Stimulated activated CD8-positive, alpha-beta memory T cell treated with anti-CD3 and anti-CD28 coated beads, Interleukin-12 subunit alpha, Interleukin-12 subunit beta, amount 100 ng/mL, for 1 hour (primary cell): ENCODE data around the gene PBX3.

Source experiments
- DNase-seq: peaks from one replicate; pipeline ENCODE4 v3.0.0-alpha.2; 2020; ENCODE audit warnings: low read depth

PBX3 gene

GRCh38 chr9:125867751-125868415 is 120.7 kb downstream of the PBX3 start:
- DNase-seq = no peak

- DNase-seq = no peak
These were observed 131.0 kb downstream of the PBX3 start for GRCh38 chr9:125878164-125878631.

- no peak for DNase-seq
These were observed 133.9 kb downstream of the PBX3 start for GRCh38 chr9:125881042-125881441.

GRCh38 chr9:125883565-125884217 is 136.5 kb downstream of the PBX3 start:
- DNase-seq = no peak

- DNase-seq = no peak
These were observed 137.0 kb downstream of the PBX3 start for GRCh38 chr9:125884218-125884595.

GRCh38 chr9:125885405-125886034 is 138.3 kb downstream of the PBX3 start:
- DNase-seq = no peak

DNA sequence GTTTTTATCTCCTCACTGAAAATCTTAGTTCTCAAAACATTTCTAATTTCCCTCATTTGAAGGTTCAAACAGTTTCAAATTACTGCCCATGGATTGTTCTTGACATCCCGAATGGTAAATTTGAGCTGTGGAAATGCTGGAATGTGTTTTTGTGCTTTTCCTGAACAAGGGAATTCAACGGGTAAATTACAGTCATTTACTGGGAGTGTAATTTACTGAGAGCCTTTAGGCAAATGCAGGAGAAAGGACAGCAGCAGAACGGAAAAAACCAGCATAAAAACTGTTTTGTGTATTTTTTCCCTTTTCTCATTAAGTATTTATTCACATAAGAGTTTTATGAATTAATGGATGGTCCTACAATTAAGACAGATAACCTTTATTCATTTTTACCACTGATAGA is 139.2 kb downstream of the PBX3 start:
- no peak for DNase-seq

- DNase-seq = no peak
These were observed 140.0 kb downstream of the PBX3 start for GRCh38 chr9:125887172-125887571.

GRCh38 chr9:125888211-125888610 is 141.0 kb downstream of the PBX3 start:
- DNase-seq = no peak

- no peak for DNase-seq
These were observed 141.9 kb downstream of the PBX3 start for GRCh38 chr9:125889112-125889475.

GRCh38 chr9:125889476-125890419 is 142.6 kb downstream of the PBX3 start:
- peak; percentile 2 for DNase-seq

GRCh38 chr9:125890826-125891225 is 143.7 kb downstream of the PBX3 start:
- DNase-seq = no peak

GRCh38 chr9:125893277-125893676 is 146.1 kb downstream of the PBX3 start:
- DNase-seq = no peak

- no peak for DNase-seq
These were observed 147.4 kb downstream of the PBX3 start for GRCh38 chr9:125894566-125894965.

DNA sequence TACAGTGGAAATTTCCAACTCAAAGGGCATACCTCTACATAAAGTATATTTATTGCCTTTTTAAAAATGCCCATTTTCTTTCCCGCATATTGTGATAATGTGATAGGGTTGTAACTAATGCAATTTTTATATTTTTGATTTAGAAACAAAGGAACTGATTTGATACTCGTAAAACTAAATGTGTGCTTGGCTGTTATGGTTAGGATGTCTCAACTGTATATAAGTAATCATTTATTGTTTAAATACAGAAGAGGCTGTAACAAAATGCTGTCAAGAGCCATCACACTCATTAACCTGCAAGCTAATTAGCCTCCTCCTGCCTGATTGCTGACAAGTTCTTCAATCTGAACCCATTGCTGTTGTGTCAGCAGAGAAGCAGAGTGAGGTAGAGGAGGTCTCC is 149.2 kb downstream of the PBX3 start:
- DNase-seq = no peak

DNA sequence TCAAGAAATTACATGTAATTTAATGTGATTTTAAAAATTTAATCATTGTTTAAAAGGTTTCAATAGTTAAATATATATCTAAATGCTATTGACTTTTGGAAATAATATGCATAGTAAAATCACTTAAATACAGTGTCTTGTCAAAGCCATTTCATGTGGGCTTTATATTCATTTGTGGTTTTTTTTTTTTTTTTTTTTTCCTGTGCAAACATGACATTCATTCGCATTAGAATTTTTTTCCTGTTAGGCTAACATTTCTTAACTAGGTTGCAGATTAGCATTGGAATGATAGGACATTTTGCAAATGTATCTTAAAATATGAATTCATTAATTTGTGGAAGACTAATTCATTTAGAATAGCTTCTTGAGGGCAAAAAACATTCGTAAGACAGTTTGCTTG is 149.8 kb downstream of the PBX3 start:
- no peak for DNase-seq

DNA sequence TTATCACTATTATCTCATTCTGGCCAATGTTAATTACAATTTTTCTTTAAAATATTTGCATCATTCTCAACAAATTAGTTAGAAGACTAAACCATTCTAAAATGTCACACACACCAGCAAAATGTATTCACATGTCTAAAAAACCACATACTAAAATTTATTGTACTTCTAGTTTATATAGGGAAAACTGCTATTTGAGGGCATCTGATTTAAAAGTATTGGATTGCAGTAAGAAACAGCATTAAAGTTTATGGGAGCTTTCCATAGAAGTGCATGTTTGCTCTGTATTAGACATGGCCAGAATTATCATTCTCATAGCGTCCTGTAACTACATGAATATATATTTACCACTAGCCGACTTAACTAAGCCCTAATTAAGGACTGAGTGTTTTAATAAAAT is 150.3 kb downstream of the PBX3 start:
- no peak for DNase-seq

- DNase-seq = no peak
These were observed 155.0 kb downstream of the PBX3 start for GRCh38 chr9:125902214-125902613.

DNA sequence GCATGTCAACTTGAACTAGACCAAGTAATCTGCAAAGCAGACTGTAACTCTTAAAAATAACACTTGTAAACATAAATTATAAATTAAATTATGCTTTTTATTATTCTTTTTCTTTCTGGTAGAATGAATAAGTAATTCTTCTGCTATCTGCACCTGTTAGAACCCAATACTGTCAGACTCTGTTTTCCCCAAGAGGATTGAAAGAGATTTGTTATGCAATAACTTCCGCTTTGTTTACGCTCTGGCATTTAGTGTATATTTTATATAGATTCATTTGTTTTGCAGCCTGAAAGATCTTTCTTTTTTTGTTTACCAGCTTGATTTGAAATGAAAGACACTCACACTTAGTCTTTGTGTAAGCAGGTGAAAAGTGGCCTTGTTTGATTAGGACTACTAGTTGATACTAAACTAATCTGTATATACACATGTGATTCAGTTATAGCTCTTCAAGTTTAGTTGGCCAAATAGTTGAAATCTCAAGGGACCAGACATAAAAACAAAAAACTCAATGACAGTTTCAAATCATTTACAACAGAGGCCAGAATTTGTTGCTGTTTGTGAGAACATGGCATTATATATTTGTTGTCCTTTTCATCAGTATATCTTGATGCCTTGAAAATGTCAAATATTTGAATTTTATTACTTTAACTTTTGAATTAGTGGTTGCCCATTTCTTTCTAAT is 155.8 kb downstream of the PBX3 start:
- DNase-seq = no peak

DNA sequence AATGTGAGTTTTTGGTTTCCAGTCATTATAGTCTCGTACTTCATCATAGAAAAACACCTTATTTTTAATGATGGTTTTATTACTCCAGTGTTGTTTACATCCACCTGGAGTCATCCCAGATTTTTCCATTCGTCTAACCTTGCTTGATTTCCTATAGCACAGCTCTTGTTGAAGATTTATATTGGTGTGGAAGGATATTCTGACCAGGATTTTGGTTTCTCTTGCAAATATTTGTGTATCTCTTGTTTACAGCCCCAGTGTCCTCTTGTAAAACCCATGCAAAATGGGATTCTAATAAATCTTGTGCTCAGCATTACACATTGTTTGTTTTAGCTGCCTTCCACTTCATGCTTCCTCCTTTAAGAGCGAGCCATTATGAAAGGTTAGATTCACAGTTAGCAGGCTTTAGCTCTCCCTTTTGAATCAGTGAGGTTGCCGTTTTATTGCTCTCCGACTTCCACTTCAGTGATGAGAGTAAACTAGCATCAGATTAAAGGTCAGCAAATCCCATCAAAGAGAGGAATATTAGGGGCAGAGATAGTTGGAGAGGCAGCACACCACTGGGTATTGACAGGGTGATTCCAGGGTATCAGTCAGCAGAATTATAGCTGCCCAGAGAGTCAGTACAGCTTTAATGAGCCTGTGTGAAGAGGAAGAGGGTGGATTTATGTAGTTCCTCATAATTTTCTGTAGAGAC is 157.1 kb downstream of the PBX3 start:
- no peak for DNase-seq

GRCh38 chr9:125906144-125906543 is 159.0 kb downstream of the PBX3 start:
- DNase-seq = no peak
